Left lung (tissue), 10 donors: ENCODE data around the gene ZNF8. TPM values are rescaled to one million over a fixed set of nuclear protein-coding genes. Genes with fewer than 3 reads are reported as not detected.

Source experiments
- ATAC-seq: fragments of 200-7000 bp; cut with Tn5 transposase; one replicate; pipeline ENCODE4 v1.9.1; 2020; ENCODE audit warnings: moderate library complexity
- DNase-seq, 4 donors: peaks; one replicate each; pipeline ENCODE4 v3.0.0-alpha.2; 2013 to 2020
- H3K27ac ChIP-seq, 2 donors: fragments of 200-600 bp; sonication (generic) in 1 of 2; one replicate each; pipeline versions ENCODE4 v1.5.0 to v1.8.0; 2020 to 2021
- H3K27me3 ChIP-seq, 2 donors: fragments of 200-600 bp; sonication (generic) in 1 of 2; one replicate each; pipeline versions ENCODE4 v1.5.0 to v1.8.0; 2020 to 2021
- H3K36me3 ChIP-seq, 2 donors: fragments of 200-600 bp; sonication (generic) in 1 of 2; one replicate each; pipeline versions ENCODE4 v1.5.0 to v1.8.0; 2020 to 2021
- H3K4me1 ChIP-seq, 2 donors: fragments of 200-600 bp; one replicate each; pipeline ENCODE4 v1.8.0; 2021
- H3K4me3 ChIP-seq, 2 donors: fragments of 200-600 bp; sonication (generic) in 1 of 2; one replicate each; pipeline versions ENCODE4 v1.5.0 to v1.8.0; 2020 to 2021; ENCODE audit warnings: mild to moderate bottlenecking in 1 of 2
- H3K9me3 ChIP-seq, 2 donors: fragments of 200-600 bp; sonication (generic) in 1 of 2; one replicate each; pipeline versions ENCODE4 v1.5.0 to v1.8.0; 2020 to 2021
- intact Hi-C, 2 donors: fragments of 100-400 bp; cut with DNase I; formaldehyde crosslinking; loops; one replicate each; pipeline versions ENCODE4 v1.11.2 to v1.14.2; 2022
- polyA plus RNA-seq, 6 donors: library from polyadenylated mRNA; unstranded; fragments of 120-200 nt; gene quantifications; one replicate each; pipeline ENCODE4 v1.2.1, GENCODE V29; 2013; ENCODE audit not compliant: insufficient read length in 6 of 6
- total RNA-seq, 2 donors: library from RNA; stranded (reverse); fragmentation: NEBNext Ultra II Directional; extraction: Animal tissue kit (Norgen Biotek cat#: 25700); gene quantifications; one replicate each; pipeline ENCODE4 v1.2.1, GENCODE V29; 2021
- TF ChIP-seq, protein P1 (sequence below), 2 donors: fragments of 200-600 bp; sonication (generic) in 1 of 2; IDR thresholded peaks; one replicate each; pipeline versions ENCODE4 v1.5.0 to v1.8.0; 2021; ENCODE audit warnings: antibody characterized with exemption in 2 of 2
- donor health status: DM: no; HTN: yes; CAD: no.
- donor health status: DM: no; HTN: no; CAD: no.

The ZNF8 gene
- total and polyA plus RNA-seq, 8 donors = 5.5 to 10.6 (median 9.8) TPM

GRCh38 chr19:58277197-58277596, 1.6 kb upstream of the ZNF8 start:
- intact Hi-C loops = no loop called here
- H3K9me3 ChIP-seq = peaks cover 0 to 48% of the 10 kb centered on the region in 2 donors
- H3K36me3 ChIP-seq = peaks cover 0 to 40% of the 10 kb centered on the region in 2 donors
- H3K4me1 ChIP-seq = peaks cover 0 to 21% of the 10 kb centered on the region in 2 donors
- DNase-seq (no peak), ATAC-seq (no peak)
- TF ChIP-seq, protein P1, sequence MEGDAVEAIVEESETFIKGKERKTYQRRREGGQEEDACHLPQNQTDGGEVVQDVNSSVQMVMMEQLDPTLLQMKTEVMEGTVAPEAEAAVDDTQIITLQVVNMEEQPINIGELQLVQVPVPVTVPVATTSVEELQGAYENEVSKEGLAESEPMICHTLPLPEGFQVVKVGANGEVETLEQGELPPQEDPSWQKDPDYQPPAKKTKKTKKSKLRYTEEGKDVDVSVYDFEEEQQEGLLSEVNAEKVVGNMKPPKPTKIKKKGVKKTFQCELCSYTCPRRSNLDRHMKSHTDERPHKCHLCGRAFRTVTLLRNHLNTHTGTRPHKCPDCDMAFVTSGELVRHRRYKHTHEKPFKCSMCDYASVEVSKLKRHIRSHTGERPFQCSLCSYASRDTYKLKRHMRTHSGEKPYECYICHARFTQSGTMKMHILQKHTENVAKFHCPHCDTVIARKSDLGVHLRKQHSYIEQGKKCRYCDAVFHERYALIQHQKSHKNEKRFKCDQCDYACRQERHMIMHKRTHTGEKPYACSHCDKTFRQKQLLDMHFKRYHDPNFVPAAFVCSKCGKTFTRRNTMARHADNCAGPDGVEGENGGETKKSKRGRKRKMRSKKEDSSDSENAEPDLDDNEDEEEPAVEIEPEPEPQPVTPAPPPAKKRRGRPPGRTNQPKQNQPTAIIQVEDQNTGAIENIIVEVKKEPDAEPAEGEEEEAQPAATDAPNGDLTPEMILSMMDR (IDR thresholded peaks at IDR 0.05) = no peak
- peak overlapping the region in 1 of 2 donors; percentile 78 for H3K4me3 ChIP-seq
- no peaks in the 10 kb centered on the region for H3K27me3 ChIP-seq
- H3K27ac ChIP-seq = no peak overlapping the region

GRCh38 chr19:58277748-58278540, 811 bp upstream of the ZNF8 start:
- DNase-seq = peak in 1 of 4 donors; percentile 9

GRCh38 chr19:58279042-58279924, 528 bp downstream of the ZNF8 start:
- Histone ChIP-seq H3K4me1 (peaks cover 0 to 21% of the 10 kb centered on the region in 2 donors), H3K27me3 (no peaks in the 10 kb centered on the region), H3K4me3 (peak overlapping the region; percentile 78 to 79), H3K9me3 (peaks cover 0 to 32% of the 10 kb centered on the region in 2 donors), H3K36me3 (peaks cover 0 to 20% of the 10 kb centered on the region in 2 donors), H3K27ac (peak overlapping the region; percentile 83 to 88)
- intact Hi-C loops = no loop called here
- DNase-seq (peak; percentile 62 to 90 (median 76)), ATAC-seq (peak; percentile 56)
- TF ChIP-seq, protein P1 (IDR thresholded peaks at IDR 0.05) = no peak

More at GRCh38 chr19:58277748-58278540, 811 bp upstream of the ZNF8 start:
- Histone ChIP-seq H3K9me3 (peaks cover 0 to 41% of the 10 kb centered on the region in 2 donors), H3K27ac (peak overlapping the region; percentile 83 to 88), H3K4me1 (peaks cover 0 to 21% of the 10 kb centered on the region in 2 donors), H3K27me3 (no peaks in the 10 kb centered on the region), H3K4me3 (peak overlapping the region; percentile 78 to 79), H3K36me3 (peaks cover 0 to 33% of the 10 kb centered on the region in 2 donors)
- peak; percentile 7 for ATAC-seq
- TF ChIP-seq, protein P1 (IDR thresholded peaks at IDR 0.05) = no peak
- intact Hi-C loops = no loop called here

DNA sequence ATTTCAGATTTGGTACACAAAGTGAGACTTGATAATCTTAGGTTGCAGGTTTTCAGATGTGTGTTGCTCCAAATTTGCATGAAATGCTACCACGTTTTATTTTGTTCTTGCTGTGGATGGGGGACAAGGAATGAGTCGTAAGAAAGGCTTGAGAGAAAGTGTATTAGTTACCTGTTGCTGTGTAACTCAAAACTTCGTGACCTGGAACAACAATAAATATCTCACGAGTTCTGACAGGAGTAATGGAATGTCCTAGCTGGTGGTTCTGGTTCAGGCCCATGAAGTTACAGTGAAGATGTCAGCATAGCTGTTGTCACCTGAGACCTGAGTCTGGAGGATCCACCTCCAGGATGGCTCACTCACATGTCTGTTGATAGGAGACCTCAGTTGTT, 1.2 kb downstream of the ZNF8 start:
- DNase-seq (no peak), ATAC-seq (no peak)
- peak overlapping the region in 1 of 2 donors; percentile 78 for H3K4me3 ChIP-seq
- intact Hi-C loops = no loop called here
- peaks cover 0 to 21% of the 10 kb centered on the region in 2 donors for H3K4me1 ChIP-seq
- peaks cover 0 to 16% of the 10 kb centered on the region in 2 donors for H3K36me3 ChIP-seq
- H3K27me3 ChIP-seq = no peaks in the 10 kb centered on the region
- TF ChIP-seq, protein P1 (IDR thresholded peaks at IDR 0.05) = no peak
- peaks cover 0 to 32% of the 10 kb centered on the region in 2 donors for H3K9me3 ChIP-seq
- peak overlapping the region in 1 of 2 donors; percentile 83 for H3K27ac ChIP-seq
